Uterus (tissue), 4 donors: ENCODE results near the gene TPR. TPM values are rescaled to one million over a fixed set of nuclear protein-coding genes. Genes with fewer than 3 reads are reported as not detected.

Experiments used
- DNase-seq, 2 donors: peaks; one replicate each; pipeline ENCODE4 v3.0.0-alpha.2; 2019 to 2020
- H3K27ac ChIP-seq, 2 donors: fragments of 200-600 bp; sonication (generic); 1 replicate in 1 of 2; 2 replicates in 1 of 2; pipeline ENCODE4 v1.5.1; 2016 to 2018
- H3K27me3 ChIP-seq, 2 donors: fragments of 200-600 bp; sonication (generic); one replicate each; pipeline ENCODE4 v1.5.1; 2018 to 2019; ENCODE audit warnings: control low read depth in 1 of 2
- H3K36me3 ChIP-seq, 2 donors: fragments of 200-600 bp; sonication (generic); one replicate each; pipeline ENCODE4 v1.5.1; 2019; ENCODE audit warnings: control low read depth in 1 of 2
- H3K4me1 ChIP-seq, 2 donors: fragments of 200-600 bp; sonication (generic); one replicate each; pipeline ENCODE4 v1.5.1; 2018 to 2019; ENCODE audit warnings: control low read depth in 1 of 2
- H3K4me3 ChIP-seq, 2 donors: fragments of 200-600 bp; sonication (generic); 1 replicate in 1 of 2; 2 replicates in 1 of 2; pipeline ENCODE4 v1.5.1; 2018 to 2019; ENCODE audit warnings: mild to moderate bottlenecking in 1 of 2
- H3K9me3 ChIP-seq, 2 donors: fragments of 200-600 bp; sonication (generic); one replicate each; pipeline ENCODE4 v1.5.1; 2019; ENCODE audit warnings: control low read depth in 1 of 2
- POLR2A ChIP-seq, 2 donors: fragments of 450-650 bp; IDR thresholded peaks; one replicate each; pipeline ENCODE4 v1.6.1; 2016; ENCODE audit warnings: antibody characterized with exemption in 2 of 2, mild to moderate bottlenecking in 1 of 2, moderate library complexity in 1 of 2
- intact Hi-C: fragments of 100-400 bp; cut with DNase I; formaldehyde crosslinking; loops from one replicate; pipeline ENCODE4 v1.15.1; 2023; ENCODE audit warnings: low total_unique reads
- total RNA-seq, 4 donors: library from RNA; depleted of rRNA in 3 of 4; stranded (reverse); fragments of >200 nt in 3 of 4; gene quantifications; one replicate each; pipeline versions ENCODE4 v1.1.0 to v1.2.4, GENCODE V29; 2014 to 2023
- TF ChIP-seq, protein P1 (sequence below), 4 experiments: fragments of 200-600 bp in 2 of 4; fragments of 450-650 bp in 2 of 4; sonication (generic) in 2 of 4; IDR thresholded peaks; one replicate each; pipeline ENCODE4 v1.5.1; 2016 to 2019; ENCODE audit warnings: antibody characterized with exemption in 4 of 4, mild to moderate bottlenecking in 2 of 4, moderate library complexity in 1 of 4
- donor health status: DM: yes; HTN: yes; CAD: no.

The TPR gene
- total RNA-seq, 4 donors from 2014 or later, result 33.8 to 165 (median 83.1) TPM

DNA sequence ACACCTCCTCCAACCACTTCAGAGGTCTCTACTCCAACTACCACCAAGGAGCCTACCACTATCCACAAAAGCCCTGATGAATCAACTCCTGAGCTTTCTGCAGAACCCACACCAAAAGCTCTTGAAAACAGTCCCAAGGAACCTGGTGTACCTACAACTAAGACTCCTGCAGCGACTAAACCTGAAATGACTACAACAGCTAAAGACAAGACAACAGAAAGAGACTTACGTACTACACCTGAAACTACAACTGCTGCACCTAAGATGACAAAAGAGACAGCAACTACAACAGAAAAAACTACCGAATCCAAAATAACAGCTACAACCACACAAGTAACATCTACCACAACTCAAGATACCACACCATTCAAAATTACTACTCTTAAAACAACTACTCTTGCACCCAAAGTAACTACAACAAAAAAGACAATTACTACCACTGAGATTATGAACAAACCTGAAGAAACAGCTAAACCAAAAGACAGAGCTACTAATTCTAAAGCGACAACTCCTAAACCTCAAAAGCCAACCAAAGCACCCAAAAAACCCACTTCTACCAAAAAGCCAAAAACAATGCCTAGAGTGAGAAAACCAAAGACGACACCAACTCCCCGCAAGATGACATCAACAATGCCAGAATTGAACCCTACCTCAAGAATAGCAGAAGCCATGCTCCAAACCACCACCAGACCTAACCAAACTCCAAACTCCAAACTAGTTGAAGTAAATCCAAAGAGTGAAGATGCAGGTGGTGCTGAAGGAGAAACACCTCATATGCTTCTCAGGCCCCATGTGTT is 66.6 kb downstream of the TPR start:
- Histone ChIP-seq H3K27ac (no peak overlapping the region), H3K4me3 (no peak overlapping the region), H3K36me3 (no peaks in the 10 kb centered on the region), H3K27me3 (no peaks in the 10 kb centered on the region), H3K9me3 (no peaks in the 10 kb centered on the region), H3K4me1 (no peaks in the 10 kb centered on the region)
- intact Hi-C loops, result no loop called here
- TF ChIP-seq, protein P1, sequence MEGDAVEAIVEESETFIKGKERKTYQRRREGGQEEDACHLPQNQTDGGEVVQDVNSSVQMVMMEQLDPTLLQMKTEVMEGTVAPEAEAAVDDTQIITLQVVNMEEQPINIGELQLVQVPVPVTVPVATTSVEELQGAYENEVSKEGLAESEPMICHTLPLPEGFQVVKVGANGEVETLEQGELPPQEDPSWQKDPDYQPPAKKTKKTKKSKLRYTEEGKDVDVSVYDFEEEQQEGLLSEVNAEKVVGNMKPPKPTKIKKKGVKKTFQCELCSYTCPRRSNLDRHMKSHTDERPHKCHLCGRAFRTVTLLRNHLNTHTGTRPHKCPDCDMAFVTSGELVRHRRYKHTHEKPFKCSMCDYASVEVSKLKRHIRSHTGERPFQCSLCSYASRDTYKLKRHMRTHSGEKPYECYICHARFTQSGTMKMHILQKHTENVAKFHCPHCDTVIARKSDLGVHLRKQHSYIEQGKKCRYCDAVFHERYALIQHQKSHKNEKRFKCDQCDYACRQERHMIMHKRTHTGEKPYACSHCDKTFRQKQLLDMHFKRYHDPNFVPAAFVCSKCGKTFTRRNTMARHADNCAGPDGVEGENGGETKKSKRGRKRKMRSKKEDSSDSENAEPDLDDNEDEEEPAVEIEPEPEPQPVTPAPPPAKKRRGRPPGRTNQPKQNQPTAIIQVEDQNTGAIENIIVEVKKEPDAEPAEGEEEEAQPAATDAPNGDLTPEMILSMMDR (IDR thresholded peaks at IDR 0.05), result no peak
- no peak for DNase-seq

DNA sequence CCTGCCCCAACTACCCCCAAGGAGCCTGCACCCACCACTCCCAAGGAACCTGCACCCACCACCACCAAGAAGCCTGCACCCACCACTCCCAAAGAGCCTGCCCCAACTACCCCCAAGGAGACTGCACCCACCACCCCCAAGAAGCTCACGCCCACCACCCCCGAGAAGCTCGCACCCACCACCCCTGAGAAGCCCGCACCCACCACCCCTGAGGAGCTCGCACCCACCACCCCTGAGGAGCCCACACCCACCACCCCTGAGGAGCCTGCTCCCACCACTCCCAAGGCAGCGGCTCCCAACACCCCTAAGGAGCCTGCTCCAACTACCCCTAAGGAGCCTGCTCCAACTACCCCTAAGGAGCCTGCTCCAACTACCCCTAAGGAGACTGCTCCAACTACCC is 67.6 kb downstream of the TPR start:
- no peak for DNase-seq
- H3K36me3 ChIP-seq, result no peaks in the 10 kb centered on the region
- no peak overlapping the region for H3K27ac ChIP-seq
- no peak overlapping the region for H3K4me3 ChIP-seq
- H3K9me3 ChIP-seq, result no peaks in the 10 kb centered on the region
- TF ChIP-seq, protein P1 (IDR thresholded peaks at IDR 0.05), result no peak
- no peak for TF ChIP-seq POLR2A (IDR thresholded peaks at IDR 0.05)
- intact Hi-C loops, result no loop called here
- no peaks in the 10 kb centered on the region for H3K27me3 ChIP-seq
- no peaks in the 10 kb centered on the region for H3K4me1 ChIP-seq

DNA sequence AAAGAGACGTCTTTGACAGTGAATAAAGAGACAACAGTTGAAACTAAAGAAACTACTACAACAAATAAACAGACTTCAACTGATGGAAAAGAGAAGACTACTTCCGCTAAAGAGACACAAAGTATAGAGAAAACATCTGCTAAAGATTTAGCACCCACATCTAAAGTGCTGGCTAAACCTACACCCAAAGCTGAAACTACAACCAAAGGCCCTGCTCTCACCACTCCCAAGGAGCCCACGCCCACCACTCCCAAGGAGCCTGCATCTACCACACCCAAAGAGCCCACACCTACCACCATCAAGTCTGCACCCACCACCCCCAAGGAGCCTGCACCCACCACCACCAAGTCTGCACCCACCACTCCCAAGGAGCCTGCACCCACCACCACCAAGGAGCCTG is 68.5 kb downstream of the TPR start:
- intact Hi-C loops, result no loop called here
- Histone ChIP-seq H3K9me3 (no peaks in the 10 kb centered on the region), H3K36me3 (no peaks in the 10 kb centered on the region), H3K4me1 (no peaks in the 10 kb centered on the region), H3K27ac (no peak overlapping the region), H3K4me3 (no peak overlapping the region), H3K27me3 (no peaks in the 10 kb centered on the region)
- DNase-seq, result no peak
- TF ChIP-seq, protein P1 (IDR thresholded peaks at IDR 0.05), result no peak
- no peak for TF ChIP-seq POLR2A (IDR thresholded peaks at IDR 0.05)

DNA sequence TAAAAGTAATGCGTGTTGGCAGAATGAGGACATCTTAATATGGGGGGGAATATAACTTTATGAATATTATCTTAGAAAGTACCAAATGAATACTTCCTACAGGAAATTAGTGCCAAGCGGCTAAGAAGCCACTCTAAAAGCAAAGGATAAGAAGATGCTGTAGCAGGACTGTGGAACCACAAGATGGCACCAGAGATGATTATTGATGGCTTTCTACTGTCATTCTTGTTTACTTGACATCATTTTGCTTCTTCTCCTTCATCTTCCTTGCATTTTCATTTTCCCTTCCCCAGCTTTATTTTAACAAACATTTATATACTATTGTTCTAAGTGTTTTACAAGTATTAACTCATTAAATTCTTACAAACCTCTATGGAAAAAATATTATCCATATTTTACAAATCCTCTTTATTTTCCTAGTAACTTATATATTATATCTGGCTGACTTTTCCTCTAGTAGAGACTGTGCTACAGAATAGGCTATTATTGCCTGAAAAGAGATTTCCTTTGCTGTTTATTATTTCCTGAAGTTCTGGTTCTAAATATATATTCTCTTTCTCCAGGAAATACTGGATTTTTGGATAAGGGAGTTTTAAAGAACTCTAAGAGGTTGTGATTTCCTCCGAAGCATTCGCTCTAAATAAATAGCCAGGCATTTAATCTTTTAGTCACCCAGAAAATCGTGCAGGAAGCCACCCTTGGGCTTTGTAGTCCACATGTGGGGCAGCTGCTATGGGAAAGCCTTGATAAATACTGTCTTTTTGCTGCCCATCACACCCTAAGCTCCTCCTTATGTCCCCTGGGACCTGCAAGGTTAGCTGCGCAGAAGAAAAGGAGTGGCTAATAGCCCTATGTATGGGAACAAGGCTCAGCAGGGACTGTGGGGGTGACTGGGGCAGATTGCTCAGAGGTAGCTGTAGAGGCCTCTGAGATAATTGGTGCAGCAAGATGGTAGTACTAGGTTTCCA is 69.8 kb downstream of the TPR start:
- Histone ChIP-seq H3K9me3 (no peaks in the 10 kb centered on the region), H3K4me3 (no peak overlapping the region), H3K4me1 (no peaks in the 10 kb centered on the region), H3K27me3 (no peaks in the 10 kb centered on the region), H3K36me3 (no peaks in the 10 kb centered on the region), H3K27ac (no peak overlapping the region)
- intact Hi-C loops, result no loop called here
- DNase-seq, result no peak
- no peak for TF ChIP-seq POLR2A (IDR thresholded peaks at IDR 0.05)
- TF ChIP-seq, protein P1 (IDR thresholded peaks at IDR 0.05), result no peak

DNA sequence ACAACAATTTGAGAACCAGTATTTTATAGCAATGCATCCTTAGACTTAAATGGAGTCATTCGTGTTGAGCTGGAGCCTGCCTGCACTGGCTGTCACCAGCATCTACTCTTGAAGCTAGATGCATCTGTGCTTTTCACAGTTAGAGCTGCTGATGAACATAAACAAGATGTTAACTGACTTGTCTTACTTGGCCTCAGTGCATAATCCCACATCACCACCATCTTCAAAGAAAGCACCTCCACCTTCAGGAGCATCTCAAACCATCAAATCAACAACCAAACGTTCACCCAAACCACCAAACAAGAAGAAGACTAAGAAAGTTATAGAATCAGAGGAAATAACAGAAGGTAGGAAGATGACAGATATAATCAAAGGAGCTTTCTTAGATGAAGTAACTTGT is 71.1 kb downstream of the TPR start:
- DNase-seq, result no peak

More for the DNA sequence above, 71.1 kb downstream of the TPR start:
- Histone ChIP-seq H3K9me3 (no peaks in the 10 kb centered on the region), H3K4me3 (no peak overlapping the region), H3K27me3 (no peaks in the 10 kb centered on the region), H3K4me1 (no peaks in the 10 kb centered on the region), H3K36me3 (no peaks in the 10 kb centered on the region), H3K27ac (no peak overlapping the region)
- intact Hi-C loops, result no loop called here
- TF ChIP-seq POLR2A (IDR thresholded peaks at IDR 0.05), result no peak
- TF ChIP-seq, protein P1 (IDR thresholded peaks at IDR 0.05), result no peak
